Measurements from ENCODE around the gene ITGB1. TPM values are rescaled to one million over a fixed set of nuclear protein-coding genes. Genes with fewer than 3 reads are reported as not detected.

The ITGB1 gene
- total and polyA plus RNA-seq, 10 of the 15 experiments (the other 5 are each of a cell fraction or from before 2014, with no cell fraction given), result 2.8 to 20.7 (median 10.4) TPM

DNA sequence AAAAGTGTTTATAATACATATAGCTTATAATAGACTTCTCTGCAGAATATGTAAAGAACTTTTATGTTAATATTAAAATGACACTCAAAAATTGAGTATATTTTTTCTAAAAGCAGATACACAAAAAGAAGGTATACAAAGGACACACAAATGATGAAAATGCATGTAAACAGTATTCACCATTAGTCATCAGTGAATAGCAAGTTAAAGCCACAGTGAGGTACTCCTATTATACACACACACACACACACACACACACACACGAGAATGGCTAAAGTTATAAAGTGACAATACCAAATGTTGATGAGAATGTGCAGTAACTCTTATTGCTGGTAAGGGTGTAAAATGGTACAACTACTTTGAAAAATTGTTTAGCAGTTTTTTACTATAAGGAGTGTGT is 92.9 kb downstream of the ITGB1 start (continued):
- TF ChIP-seq, protein P1, sequence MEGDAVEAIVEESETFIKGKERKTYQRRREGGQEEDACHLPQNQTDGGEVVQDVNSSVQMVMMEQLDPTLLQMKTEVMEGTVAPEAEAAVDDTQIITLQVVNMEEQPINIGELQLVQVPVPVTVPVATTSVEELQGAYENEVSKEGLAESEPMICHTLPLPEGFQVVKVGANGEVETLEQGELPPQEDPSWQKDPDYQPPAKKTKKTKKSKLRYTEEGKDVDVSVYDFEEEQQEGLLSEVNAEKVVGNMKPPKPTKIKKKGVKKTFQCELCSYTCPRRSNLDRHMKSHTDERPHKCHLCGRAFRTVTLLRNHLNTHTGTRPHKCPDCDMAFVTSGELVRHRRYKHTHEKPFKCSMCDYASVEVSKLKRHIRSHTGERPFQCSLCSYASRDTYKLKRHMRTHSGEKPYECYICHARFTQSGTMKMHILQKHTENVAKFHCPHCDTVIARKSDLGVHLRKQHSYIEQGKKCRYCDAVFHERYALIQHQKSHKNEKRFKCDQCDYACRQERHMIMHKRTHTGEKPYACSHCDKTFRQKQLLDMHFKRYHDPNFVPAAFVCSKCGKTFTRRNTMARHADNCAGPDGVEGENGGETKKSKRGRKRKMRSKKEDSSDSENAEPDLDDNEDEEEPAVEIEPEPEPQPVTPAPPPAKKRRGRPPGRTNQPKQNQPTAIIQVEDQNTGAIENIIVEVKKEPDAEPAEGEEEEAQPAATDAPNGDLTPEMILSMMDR (IDR thresholded peaks at IDR 0.05 in 2 of 3, conservative IDR thresholded peaks at IDR 0.05 in 1 of 3; ENCODE audit: control insufficient read depth in 2 of 3, extremely low read depth in 1 of 3, insufficient read depth in 1 of 3, low read depth in 3 of 3, low read length in 3 of 3), result no peak
- TF ChIP-seq NRF1 (conservative IDR thresholded peaks at IDR 0.05; ENCODE audit: low read depth, low read length) (no peak), RFX5 (IDR thresholded peaks at IDR 0.05; ENCODE audit: low read depth, low read length) (no peak), RCOR1 (conservative IDR thresholded peaks at IDR 0.05; ENCODE audit: low read depth, low read length) (no peak), NBN (IDR thresholded peaks at IDR 0.05) (no peak), POLR2AphosphoS5 (IDR thresholded peaks at IDR 0.05; ENCODE audit: low read length) (no peak)

DNA sequence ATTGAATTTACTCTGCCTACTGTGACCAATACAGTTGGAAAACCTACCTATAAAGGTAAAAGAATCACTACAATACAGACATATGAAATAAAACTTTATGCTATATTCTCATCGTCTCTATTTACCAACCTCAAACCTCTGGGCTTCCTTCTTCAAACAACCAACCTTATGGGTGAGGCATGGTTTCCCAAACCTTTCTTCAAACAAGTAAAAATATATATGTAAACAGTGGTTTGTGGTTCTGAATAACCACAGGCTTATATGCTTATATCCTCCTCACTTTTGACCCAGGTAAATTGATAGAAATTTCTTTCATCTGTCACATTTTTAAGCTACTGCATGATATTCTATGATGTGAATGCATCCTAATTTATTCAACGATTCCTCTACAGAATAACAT is 103.6 kb downstream of the ITGB1 start:
- intact Hi-C loops (cut with micrococcal nuclease; ENCODE audit: unreplicated experiment), result no loop called here
- CTCF ChIA-PET, result no interaction called here
- RAD21 ChIA-PET (ENCODE audit: unreplicated experiment), result interaction anchor here (1.6 kb wide), 1 partner anchor 155 kb away, joined by 4 read pairs; no protein-coding TSS in a partner anchor
- in situ Hi-C loops (cut with MboI), result no loop called here
- no peak overlapping the region for H2AFZ ChIP-seq (ENCODE audit: control insufficient read depth, low read depth, low read length)
- H3K27me3 ChIP-seq (replicated peaks in 1 of 2; ENCODE audit: control insufficient read depth in 2 of 2, insufficient read depth in 2 of 2, low read length in 1 of 2), result no peaks in the 10 kb centered on the region
- H3K4me2 ChIP-seq (ENCODE audit: control insufficient read depth, insufficient read depth), result no peak overlapping the region
- DNase-seq (ENCODE audit: low read depth, low spot score) (no peak), ATAC-seq (no peak), FAIRE-seq (no peak)
- 48% methylated on average over 2 of the region's 2 CpGs for WGBS (ENCODE audit: insufficient coverage, insufficient replicate concordance, low lambda C conversion rate, missing lambda C conversion rate)
- H4K20me1 ChIP-seq (ENCODE audit: control insufficient read depth, insufficient read depth), result no peaks in the 10 kb centered on the region
- TF ChIP-seq, protein P2, sequence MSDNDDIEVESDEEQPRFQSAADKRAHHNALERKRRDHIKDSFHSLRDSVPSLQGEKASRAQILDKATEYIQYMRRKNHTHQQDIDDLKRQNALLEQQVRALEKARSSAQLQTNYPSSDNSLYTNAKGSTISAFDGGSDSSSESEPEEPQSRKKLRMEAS (IDR thresholded peaks at IDR 0.05; ENCODE audit: low read depth, low read length), result no peak
- TF ChIP-seq, protein P3, sequence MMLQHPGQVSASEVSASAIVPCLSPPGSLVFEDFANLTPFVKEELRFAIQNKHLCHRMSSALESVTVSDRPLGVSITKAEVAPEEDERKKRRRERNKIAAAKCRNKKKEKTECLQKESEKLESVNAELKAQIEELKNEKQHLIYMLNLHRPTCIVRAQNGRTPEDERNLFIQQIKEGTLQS (IDR thresholded peaks at IDR 0.05; ENCODE audit: borderline replicate concordance, extremely low read depth, low read depth, low read length), result no peak
- no peak for TF ChIP-seq POLR2AphosphoS5 (IDR thresholded peaks at IDR 0.05; ENCODE audit: low read length)
- no peak for TF ChIP-seq NR2C2 (IDR thresholded peaks at IDR 0.05; ENCODE audit: borderline replicate concordance, control insufficient read depth, insufficient read length, low read depth)
- TF ChIP-seq, protein P4, sequence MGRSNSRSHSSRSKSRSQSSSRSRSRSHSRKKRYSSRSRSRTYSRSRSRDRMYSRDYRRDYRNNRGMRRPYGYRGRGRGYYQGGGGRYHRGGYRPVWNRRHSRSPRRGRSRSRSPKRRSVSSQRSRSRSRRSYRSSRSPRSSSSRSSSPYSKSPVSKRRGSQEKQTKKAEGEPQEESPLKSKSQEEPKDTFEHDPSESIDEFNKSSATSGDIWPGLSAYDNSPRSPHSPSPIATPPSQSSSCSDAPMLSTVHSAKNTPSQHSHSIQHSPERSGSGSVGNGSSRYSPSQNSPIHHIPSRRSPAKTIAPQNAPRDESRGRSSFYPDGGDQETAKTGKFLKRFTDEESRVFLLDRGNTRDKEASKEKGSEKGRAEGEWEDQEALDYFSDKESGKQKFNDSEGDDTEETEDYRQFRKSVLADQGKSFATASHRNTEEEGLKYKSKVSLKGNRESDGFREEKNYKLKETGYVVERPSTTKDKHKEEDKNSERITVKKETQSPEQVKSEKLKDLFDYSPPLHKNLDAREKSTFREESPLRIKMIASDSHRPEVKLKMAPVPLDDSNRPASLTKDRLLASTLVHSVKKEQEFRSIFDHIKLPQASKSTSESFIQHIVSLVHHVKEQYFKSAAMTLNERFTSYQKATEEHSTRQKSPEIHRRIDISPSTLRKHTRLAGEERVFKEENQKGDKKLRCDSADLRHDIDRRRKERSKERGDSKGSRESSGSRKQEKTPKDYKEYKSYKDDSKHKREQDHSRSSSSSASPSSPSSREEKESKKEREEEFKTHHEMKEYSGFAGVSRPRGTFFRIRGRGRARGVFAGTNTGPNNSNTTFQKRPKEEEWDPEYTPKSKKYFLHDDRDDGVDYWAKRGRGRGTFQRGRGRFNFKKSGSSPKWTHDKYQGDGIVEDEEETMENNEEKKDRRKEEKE (IDR thresholded peaks at IDR 0.05), result no peak
- no peak for TF ChIP-seq MYB (IDR thresholded peaks at IDR 0.05; ENCODE audit: borderline replicate concordance, low read depth, low read length)
- no peak for TF ChIP-seq PAX5 (IDR thresholded peaks at IDR 0.05; ENCODE audit: borderline replicate concordance, low read depth, low read length)
- TF ChIP-seq, protein P5, sequence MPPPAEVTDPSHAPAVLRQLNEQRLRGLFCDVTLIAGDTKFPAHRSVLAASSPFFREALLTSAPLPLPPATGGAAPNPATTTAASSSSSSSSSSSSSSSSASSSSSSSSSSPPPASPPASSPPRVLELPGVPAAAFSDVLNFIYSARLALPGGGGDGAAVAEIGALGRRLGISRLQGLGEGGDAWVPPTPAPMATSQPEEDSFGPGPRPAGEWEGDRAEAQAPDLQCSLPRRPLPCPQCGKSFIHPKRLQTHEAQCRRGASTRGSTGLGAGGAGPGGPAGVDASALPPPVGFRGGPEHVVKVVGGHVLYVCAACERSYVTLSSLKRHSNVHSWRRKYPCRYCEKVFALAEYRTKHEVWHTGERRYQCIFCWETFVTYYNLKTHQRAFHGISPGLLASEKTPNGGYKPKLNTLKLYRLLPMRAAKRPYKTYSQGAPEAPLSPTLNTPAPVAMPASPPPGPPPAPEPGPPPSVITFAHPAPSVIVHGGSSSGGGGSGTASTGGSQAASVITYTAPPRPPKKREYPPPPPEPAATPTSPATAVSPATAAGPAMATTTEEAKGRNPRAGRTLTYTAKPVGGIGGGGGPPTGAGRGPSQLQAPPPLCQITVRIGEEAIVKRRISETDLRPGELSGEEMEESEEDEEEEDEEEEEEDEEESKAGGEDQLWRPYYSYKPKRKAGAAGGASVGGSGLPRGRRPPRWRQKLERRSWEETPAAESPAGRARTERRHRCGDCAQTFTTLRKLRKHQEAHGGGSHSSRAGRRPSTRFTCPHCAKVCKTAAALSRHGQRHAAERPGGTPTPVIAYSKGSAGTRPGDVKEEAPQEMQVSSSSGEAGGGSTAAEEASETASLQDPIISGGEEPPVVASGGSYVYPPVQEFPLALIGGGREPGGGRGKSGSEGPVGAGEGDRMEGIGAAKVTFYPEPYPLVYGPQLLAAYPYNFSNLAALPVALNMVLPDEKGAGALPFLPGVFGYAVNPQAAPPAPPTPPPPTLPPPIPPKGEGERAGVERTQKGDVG (CRISPR knock-in tag; IDR thresholded peaks at IDR 0.05), result no peak
- H3K27ac ChIP-seq (ENCODE audit: control insufficient read depth, insufficient read depth), result no peak overlapping the region
- H3K9me3 ChIP-seq (replicated peaks; ENCODE audit: control insufficient read depth, insufficient read depth, low read length), result no peaks in the 10 kb centered on the region
- H3K4me1 ChIP-seq (ENCODE audit: control insufficient read depth, insufficient read depth, low read length), result no peaks in the 10 kb centered on the region
- H3K36me3 ChIP-seq (ENCODE audit: control insufficient read depth in 2 of 2, insufficient read depth in 2 of 2, low read length in 1 of 2), result no peaks in the 10 kb centered on the region
- H3K79me2 ChIP-seq (ENCODE audit: control insufficient read depth, insufficient read depth, low read length), result no peaks in the 10 kb centered on the region
- no TSS peak for BruUV-seq (replicated peaks)
- H3K4me3 ChIP-seq, result no peak overlapping the region
- POLR2A ChIA-PET, result no interaction called here
- H3K9ac ChIP-seq (ENCODE audit: control insufficient read depth, insufficient read depth, low read length), result no peak overlapping the region
- SMC1A ChIA-PET (ENCODE audit: uncharacterized antibody, unreplicated experiment), result no interaction called here
